Activated naive CD8-positive, alpha-beta T cell treated with anti-CD3 and anti-CD28 coated beads, Interleukin-2, amount 50 U/mL, for 16 hours (primary cell): ENCODE data around the gene FAM117A.
A peak's percentile ranks its signal among the peaks of the same experiment; 100 is the strongest.

Experiments used
- DNase-seq: peaks from one replicate; pipeline ENCODE4 v3.0.0-alpha.2; 2020; ENCODE audit warnings: low read depth, low spot score

FAM117A gene

GRCh38 chr17:49763735-49764558 is at the start of gene FAM117A:
FAM117A (minus strand) TSS chr17:49764131; CDS start chr17:49764087, 44 bp downstream.
- peak; percentile 95 for DNase-seq

GRCh38 chr17:49809056-49809455 is 45.1 kb upstream of the FAM117A start:
- no peak for DNase-seq

GRCh38 chr17:49798738-49799137 is 34.8 kb upstream of the FAM117A start:
- DNase-seq, result no peak

GRCh38 chr17:49798182-49798581 is 34.3 kb upstream of the FAM117A start:
- DNase-seq, result no peak

- no peak for DNase-seq
Measured at GRCh38 chr17:49795372-49795771, 31.4 kb upstream of the FAM117A start.

GRCh38 chr17:49793309-49793708 is 29.4 kb upstream of the FAM117A start:
- no peak for DNase-seq

- DNase-seq, result no peak
Measured at GRCh38 chr17:49789243-49789578, 25.3 kb upstream of the FAM117A start.

- DNase-seq, result peak; percentile 96
Measured at GRCh38 chr17:49788478-49789242, 24.7 kb upstream of the FAM117A start, which contains the start of gene KAT7. KAT7 (plus strand) TSS chr17:49788681; CDS start chr17:49788835, 154 bp downstream.

GRCh38 chr17:49787884-49788477 is 24.1 kb upstream of the FAM117A start:
- no peak for DNase-seq

GRCh38 chr17:49784636-49785035 is 20.7 kb upstream of the FAM117A start:
- DNase-seq, result no peak

GRCh38 chr17:49783791-49784190 is 19.9 kb upstream of the FAM117A start:
- DNase-seq, result no peak

- no peak for DNase-seq
Measured at GRCh38 chr17:49783071-49783715, 19.3 kb upstream of the FAM117A start.

- DNase-seq, result no peak
Measured at GRCh38 chr17:49779739-49780231, 15.9 kb upstream of the FAM117A start.

GRCh38 chr17:49779156-49779738 is 15.3 kb upstream of the FAM117A start:
- DNase-seq, result no peak

- DNase-seq, result no peak
Measured at GRCh38 chr17:49777563-49777962, 13.6 kb upstream of the FAM117A start.

GRCh38 chr17:49776551-49777300 is 12.8 kb upstream of the FAM117A start:
- DNase-seq, result no peak

- DNase-seq, result no peak
Measured at GRCh38 chr17:49775546-49776260, 11.8 kb upstream of the FAM117A start.

GRCh38 chr17:49766918-49767530 is 3.1 kb upstream of the FAM117A start:
- DNase-seq, result no peak

GRCh38 chr17:49764559-49765180 is 739 bp upstream of the FAM117A start:
- DNase-seq, result no peak
